GM21737 (cell line): ENCODE results near the gene FAM131C.
"Not testable (repeated sequence)": the region's sequence is repeated elsewhere in the genome, so short reads cannot be mapped to it uniquely, and the experiment has no call there.

Experiments used
- ATAC-seq: cut with Tn5 transposase; IDR thresholded peaks from one replicate; pipeline ENCODE4 v1.9.1; 2021; ENCODE audit warnings: mild to moderate bottlenecking, moderate library complexity; ENCODE audit not compliant: unreplicated experiment

Gene FAM131C

GRCh38 chr1:16107039-16107438, 33.6 kb upstream of the FAM131C start:
- ATAC-seq, result not testable (repeated sequence)

- ATAC-seq, result no peak
These were observed 28.2 kb upstream of the FAM131C start for GRCh38 chr1:16101623-16102022.

DNA sequence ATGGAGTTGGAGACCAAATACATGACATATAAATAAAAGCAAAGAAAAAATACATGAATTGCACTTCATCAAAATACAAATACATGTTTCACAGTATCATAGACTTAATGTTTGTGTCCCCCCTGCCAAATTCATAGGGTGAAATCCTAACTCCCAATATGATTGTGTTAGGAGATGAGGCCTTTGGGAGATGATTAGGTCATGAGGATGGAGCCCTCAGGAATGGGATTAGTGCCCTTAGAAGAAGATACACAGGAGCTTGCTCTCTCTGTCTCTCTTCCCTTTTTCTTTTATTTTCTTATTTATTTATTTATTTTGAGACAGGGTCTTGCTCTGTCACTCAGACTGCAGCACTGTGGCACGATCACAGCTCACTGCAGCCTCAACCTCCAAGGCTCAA, 26.0 kb upstream of the FAM131C start:
- ATAC-seq, result no peak

GRCh38 chr1:16095447-16095846, 22.0 kb upstream of the FAM131C start:
- no peak for ATAC-seq

DNA sequence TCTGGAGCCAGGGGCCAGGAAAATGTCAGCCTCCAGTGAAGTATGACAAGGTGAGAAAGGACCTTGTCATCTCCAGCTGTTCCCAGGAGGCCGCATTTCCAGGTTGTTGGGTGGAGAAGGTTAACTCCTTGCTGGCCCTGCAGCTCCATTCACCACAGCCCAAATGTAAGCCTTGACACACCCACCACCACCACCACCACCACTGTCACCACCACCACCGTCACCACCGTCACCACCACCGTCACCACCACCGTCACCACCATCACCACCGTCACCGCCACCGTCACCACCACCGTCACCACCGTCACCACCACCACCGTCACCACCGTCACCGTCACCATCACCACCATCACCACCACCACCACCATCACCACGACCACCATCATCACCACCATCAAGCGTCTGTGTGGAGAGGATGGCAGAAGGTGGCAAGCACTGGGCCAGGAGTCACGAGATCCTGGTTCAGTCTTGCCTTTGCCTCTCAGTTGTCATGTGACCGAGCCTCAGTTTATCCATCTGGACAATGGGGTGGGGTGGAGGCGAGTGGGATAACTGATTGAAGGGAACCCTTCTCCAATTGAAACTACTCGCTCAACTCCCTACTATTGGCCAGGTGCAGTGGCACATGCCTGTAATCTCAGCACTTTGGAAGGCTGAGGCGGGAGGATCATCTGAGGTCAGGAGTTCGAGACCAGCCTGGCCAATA, 21.2 kb upstream of the FAM131C start:
- no peak for ATAC-seq

DNA sequence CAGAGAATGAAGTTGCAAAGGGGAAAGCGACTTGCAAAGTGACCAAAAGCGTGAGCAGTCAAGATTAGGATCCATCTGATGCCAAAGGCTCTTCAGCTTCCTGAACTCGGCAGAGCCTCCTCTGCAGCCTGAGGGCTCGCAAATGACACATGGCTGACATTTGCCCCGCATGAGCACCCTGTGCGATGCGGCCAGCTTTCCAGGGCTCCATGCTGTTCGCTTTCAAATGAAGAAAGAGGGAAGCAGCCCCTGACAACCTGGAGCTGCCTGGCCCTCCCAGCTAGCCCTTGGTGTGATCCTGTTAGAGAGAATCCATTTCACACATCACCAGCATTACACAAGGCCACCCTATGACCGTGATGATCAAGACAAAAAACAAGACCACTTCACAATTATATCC, 20.2 kb upstream of the FAM131C start:
- ATAC-seq, result no peak

GRCh38 chr1:16092923-16093511, 19.6 kb upstream of the FAM131C start:
- no peak for ATAC-seq

DNA sequence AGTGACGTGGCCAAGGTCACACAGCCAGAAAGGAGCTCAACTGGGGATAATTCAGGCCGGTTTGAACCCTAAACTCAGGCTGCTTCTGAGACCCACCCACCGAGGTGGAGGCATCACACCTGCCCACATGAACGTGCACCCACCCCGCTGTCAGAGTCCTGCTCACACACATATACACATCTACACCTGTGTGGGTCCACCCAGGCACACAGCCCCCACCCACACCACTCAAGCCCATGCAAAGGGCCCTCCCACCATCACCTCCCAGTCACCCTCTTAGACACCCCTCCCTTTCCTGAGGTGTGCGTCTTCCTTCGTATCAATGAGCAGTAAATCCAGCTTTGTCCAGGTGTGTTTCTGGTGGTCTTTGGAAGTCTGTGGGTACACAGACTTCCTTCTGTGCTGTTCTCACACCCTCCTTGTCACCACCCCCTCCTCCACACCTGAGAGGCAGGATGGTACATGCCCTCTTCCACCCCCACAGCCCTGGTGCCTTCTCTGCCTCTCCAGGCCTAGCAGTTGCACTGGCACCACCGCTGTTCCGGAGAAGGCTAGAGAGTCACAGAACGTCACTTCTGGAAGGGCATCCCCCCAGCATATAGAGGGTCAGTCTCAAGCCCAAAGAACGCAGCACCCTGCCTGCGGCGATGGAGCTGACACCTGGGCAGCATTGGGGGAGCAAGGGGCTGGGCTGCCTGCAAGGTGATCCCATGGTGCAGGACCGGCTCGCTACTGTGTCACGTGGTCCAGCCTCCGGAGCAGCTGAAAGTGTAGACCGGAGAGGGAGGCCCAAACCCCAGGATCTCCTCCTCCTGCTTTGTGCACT, 18.9 kb upstream of the FAM131C start:
- no peak for ATAC-seq

- ATAC-seq, result no peak
These were observed 17.8 kb upstream of the FAM131C start for GRCh38 chr1:16091296-16091695.

DNA sequence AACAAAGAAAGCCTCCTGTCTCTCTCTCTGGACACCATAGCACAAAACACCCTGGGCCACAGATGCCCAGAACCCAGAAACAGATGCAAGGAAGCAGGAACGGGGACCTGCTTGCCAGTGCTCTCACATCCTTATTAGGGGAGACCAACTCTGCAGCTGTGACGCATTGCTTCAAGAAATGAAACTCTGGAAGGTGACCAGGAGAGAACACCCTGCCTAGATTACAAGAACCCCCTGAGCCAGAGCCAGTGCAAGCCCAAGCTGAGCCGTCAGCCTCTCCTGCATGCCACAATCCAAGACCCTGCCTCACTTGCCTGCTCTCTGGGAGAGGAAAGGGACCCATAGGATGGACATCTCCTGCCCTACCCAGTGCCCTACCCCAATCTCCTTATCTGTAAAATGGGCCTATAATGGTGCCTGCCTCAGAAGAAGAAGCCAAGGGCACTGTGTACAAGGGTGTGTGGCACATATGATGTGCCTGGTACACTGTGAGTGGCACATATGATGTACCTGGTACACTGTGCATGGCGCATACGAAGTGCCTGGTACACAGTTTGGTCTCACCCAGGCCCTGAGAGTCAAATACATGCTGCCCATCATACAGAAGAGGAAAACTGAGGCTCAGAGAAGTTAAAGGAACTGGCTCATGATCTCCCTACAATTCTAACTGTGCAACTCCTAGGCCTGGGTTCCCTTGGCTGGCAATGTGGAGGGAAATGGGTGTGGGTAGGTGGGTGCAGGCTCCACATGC, 16.8 kb upstream of the FAM131C start:
- ATAC-seq, result no peak

DNA sequence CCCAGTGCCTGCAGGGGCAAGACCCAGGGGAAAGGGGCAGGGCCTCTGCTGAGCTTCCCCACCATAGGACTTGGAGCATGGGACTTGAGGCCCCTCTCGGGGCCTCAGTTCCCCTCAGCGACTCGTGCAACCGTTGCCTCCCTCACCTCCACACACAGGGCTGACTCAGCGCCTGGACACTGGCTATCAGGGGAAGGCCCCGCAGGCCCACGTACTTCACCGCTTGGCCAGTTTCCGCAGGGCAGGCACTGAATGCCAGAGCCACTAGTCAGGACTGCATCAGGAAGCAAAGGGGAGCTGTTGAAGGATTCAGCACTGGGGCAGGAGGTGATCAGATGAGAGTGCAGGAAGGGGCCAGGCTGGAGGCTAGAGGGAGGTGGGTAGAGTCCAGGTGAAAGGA, 15.5 kb upstream of the FAM131C start:
- ATAC-seq, result no peak

DNA sequence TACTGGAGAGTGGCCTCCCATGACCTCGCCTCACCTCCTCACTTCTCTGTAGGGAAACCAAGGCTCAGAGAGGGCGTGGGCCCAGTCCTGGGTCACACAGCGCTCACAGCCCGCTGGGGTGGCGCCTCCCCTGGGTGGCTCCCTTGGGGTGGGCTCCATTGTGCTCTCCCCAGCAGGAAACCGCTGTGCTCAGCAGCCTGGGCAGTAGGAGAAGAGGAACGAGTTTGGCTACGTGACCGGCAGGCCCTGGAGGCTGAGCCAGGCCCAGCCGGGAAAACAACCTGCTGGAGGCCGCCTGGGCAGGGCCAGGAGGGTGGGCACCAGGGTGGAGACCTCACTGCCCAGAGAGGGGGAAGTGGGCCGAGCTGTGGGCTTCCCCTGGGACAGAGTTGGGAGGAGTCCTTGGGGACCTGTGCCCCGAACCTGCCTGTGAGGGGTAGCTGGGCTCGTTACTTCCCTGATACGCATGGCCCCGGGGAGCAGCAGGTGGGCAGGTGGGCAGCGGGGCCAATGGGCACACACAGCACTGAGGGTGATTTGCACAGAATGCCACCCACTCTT, 15.0 kb upstream of the FAM131C start:
- no peak for ATAC-seq

GRCh38 chr1:16087733-16088132, 14.3 kb upstream of the FAM131C start:
- ATAC-seq, result no peak

GRCh38 chr1:16085522-16085921, 12.1 kb upstream of the FAM131C start:
- no peak for ATAC-seq

GRCh38 chr1:16083486-16083885, 10.0 kb upstream of the FAM131C start:
- ATAC-seq, result no peak

GRCh38 chr1:16082283-16083038, 9.0 kb upstream of the FAM131C start:
- no peak for ATAC-seq

DNA sequence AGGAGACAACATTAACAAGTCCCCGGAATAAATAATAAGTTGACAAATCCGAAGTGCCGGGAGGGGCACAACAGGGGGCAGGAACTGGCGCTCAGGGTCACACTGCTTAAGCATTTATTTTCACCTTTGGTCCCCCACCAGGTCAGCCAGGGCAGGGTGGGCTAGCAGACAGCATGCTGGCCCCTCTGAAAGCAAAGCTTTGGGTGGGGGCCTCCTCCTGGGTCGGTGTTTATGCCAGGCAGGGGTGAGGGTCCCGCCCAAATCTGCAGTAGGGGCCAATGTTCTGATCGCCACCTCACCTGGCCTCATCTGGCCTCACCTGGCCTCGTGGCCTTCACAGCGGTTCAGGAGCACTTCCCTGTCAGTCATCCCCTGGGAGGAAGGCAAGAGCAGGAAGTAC, 8.2 kb upstream of the FAM131C start:
- no peak for ATAC-seq

DNA sequence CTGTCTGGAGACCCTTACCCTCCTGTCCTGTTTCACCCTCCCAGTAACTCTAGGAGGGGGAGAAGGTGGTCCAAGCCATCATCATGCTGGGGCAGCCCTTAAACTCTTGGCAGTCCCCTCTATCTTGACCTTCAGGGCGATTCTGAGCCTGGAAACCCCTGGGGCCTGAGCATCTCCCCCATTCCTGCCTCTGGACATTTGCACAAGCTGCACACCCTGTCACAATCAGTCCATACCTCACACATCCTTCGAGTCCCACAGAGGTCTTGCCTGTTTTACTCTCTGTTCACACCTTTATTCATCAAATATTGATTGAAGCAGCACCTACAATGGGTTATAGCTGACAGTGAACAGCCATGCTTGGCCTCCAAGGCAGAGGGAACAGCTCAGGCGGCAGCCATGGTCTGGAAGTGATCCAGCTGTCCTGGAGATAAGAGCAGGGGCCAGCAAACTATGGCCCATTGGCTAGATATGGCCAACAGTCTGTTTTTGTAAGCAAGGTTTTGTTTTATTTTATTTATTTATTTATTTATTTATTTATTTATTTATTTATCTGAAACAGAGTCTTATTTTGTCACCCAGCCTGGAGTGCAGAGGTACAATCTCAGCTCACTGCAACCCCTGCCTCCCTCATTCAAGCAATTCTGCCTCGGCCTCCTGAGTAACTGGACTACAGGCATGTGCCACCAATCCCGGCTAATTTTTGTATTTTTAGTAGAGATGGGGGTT, 7.1 kb upstream of the FAM131C start:
- ATAC-seq, result no peak

GRCh38 chr1:16078925-16079656, 5.6 kb upstream of the FAM131C start:
- no peak for ATAC-seq
